Tibial artery (tissue), 4 donors: ENCODE data around the gene URAD.

ENCODE experiments used
- DNase-seq, 2 donors: peaks; one replicate each; pipeline ENCODE4 v3.0.0-alpha.2; 2019
- H3K27ac ChIP-seq, 2 donors: fragments of 200-600 bp; sonication (generic) in 1 of 2; 1 replicate in 1 of 2; 2 replicates in 1 of 2; pipeline ENCODE4 v1.5.1; 2018 to 2019; ENCODE audit warnings: mild to moderate bottlenecking in 1 of 2
- H3K27me3 ChIP-seq, 2 donors: fragments of 200-600 bp; sonication (generic) in 1 of 2; one replicate each; pipeline versions ENCODE4 v1.5.1 to v1.6.0; 2016 to 2019
- H3K36me3 ChIP-seq, 3 donors: fragments of 200-600 bp; sonication (generic) in 2 of 3; one replicate each; pipeline ENCODE4 v1.5.1; 2016 to 2019; ENCODE audit warnings: mild to moderate bottlenecking in 2 of 3
- H3K4me1 ChIP-seq, 4 donors: fragments of 200-600 bp; sonication (generic) in 2 of 4; 1 replicate in 3 of 4; 2 replicates in 1 of 4; pipeline ENCODE4 v1.5.1; 2016 to 2019
- H3K4me3 ChIP-seq, 2 donors: fragments of 200-600 bp; sonication (generic) in 1 of 2; 1 replicate in 1 of 2; 2 replicates in 1 of 2; pipeline ENCODE4 v1.5.1; 2018 to 2019; ENCODE audit warnings: mild to moderate bottlenecking in 2 of 2
- H3K9me3 ChIP-seq, 3 donors: fragments of 200-600 bp; sonication (generic) in 1 of 3; one replicate each; pipeline ENCODE4 v1.5.1; 2016 to 2019
- CTCF ChIP-seq, 2 experiments: fragments of 200-600 bp in 1 of 2; fragments of 450-650 bp in 1 of 2; IDR thresholded peaks; one replicate each; pipeline ENCODE4 v1.5.1; 2017 to 2019; ENCODE audit warnings: antibody characterized with exemption in 2 of 2, mild to moderate bottlenecking in 1 of 2, moderate library complexity in 1 of 2
- intact Hi-C: fragments of 100-400 bp; cut with DNase I; formaldehyde crosslinking; loops from one replicate; pipeline ENCODE4 v1.15.0; 2023; ENCODE audit warnings: low total_unique reads

URAD gene

GRCh38 chr13:27961227-27962085 is 27.0 kb downstream of the URAD start:
- no peaks in the 10 kb centered on the region for H3K9me3 ChIP-seq
- intact Hi-C loops: no loop called here
- no peak for TF ChIP-seq CTCF (IDR thresholded peaks at IDR 0.05)
- peak overlapping the region in 1 of 2 donors; percentile 35 for H3K4me3 ChIP-seq
- H3K27ac ChIP-seq: no peak overlapping the region
- DNase-seq: no peak
- no peaks in the 10 kb centered on the region for H3K36me3 ChIP-seq
- H3K27me3 ChIP-seq: peaks cover 4 to 90% of the 10 kb centered on the region in 2 donors
- peaks cover 0 to 22% (median 15%) of the 10 kb centered on the region in 4 donors for H3K4me1 ChIP-seq

- no peaks in the 10 kb centered on the region for H3K9me3 ChIP-seq
- intact Hi-C loops: no loop called here
- no peak overlapping the region for H3K27ac ChIP-seq
- peaks cover 0 to 16% (median 13%) of the 10 kb centered on the region in 4 donors for H3K4me1 ChIP-seq
- no peaks in the 10 kb centered on the region for H3K36me3 ChIP-seq
- peaks cover 4 to 88% of the 10 kb centered on the region in 2 donors for H3K27me3 ChIP-seq
- no peak for TF ChIP-seq CTCF (IDR thresholded peaks at IDR 0.05)
- no peak for DNase-seq
- peak overlapping the region; percentile 6 to 35 for H3K4me3 ChIP-seq
Measured at GRCh38 chr13:27960362-27961226, 27.9 kb downstream of the URAD start.

GRCh38 chr13:27959976-27960361 is 28.5 kb downstream of the URAD start:
- no peak for TF ChIP-seq CTCF (IDR thresholded peaks at IDR 0.05)
- no peak overlapping the region for H3K27ac ChIP-seq
- H3K36me3 ChIP-seq: no peaks in the 10 kb centered on the region
- no peaks in the 10 kb centered on the region for H3K9me3 ChIP-seq
- H3K27me3 ChIP-seq: peaks cover 4 to 88% of the 10 kb centered on the region in 2 donors
- H3K4me1 ChIP-seq: peaks cover 0 to 16% (median 12%) of the 10 kb centered on the region in 4 donors
- intact Hi-C loops: no loop called here
- H3K4me3 ChIP-seq: peak overlapping the region in 1 of 2 donors; percentile 35
- DNase-seq: no peak

GRCh38 chr13:27956576-27957300 is 31.8 kb downstream of the URAD start:
- H3K9me3 ChIP-seq: no peaks in the 10 kb centered on the region
- no peak overlapping the region for H3K4me3 ChIP-seq
- DNase-seq: no peak
- no peaks in the 10 kb centered on the region for H3K36me3 ChIP-seq
- intact Hi-C loops: no loop called here
- H3K4me1 ChIP-seq: peaks cover 0 to 31% (median 27%) of the 10 kb centered on the region in 4 donors
- no peak overlapping the region for H3K27ac ChIP-seq
- H3K27me3 ChIP-seq: peaks cover 4 to 90% of the 10 kb centered on the region in 2 donors
- TF ChIP-seq CTCF (IDR thresholded peaks at IDR 0.05): no peak

GRCh38 chr13:27955014-27955591 is 33.4 kb downstream of the URAD start:
- DNase-seq: no peak
- no peak overlapping the region for H3K27ac ChIP-seq

More at GRCh38 chr13:27955014-27955591, 33.4 kb downstream of the URAD start:
- no peak for TF ChIP-seq CTCF (IDR thresholded peaks at IDR 0.05)
- peaks cover 4 to 81% of the 10 kb centered on the region in 2 donors for H3K27me3 ChIP-seq
- peaks cover 0 to 21% (median 15%) of the 10 kb centered on the region in 4 donors for H3K4me1 ChIP-seq
- intact Hi-C loops: no loop called here
- H3K36me3 ChIP-seq: no peaks in the 10 kb centered on the region
- H3K4me3 ChIP-seq: no peak overlapping the region
- H3K9me3 ChIP-seq: no peaks in the 10 kb centered on the region
